Stimulated activated CD8-positive, alpha-beta memory T cell treated with anti-CD3 and anti-CD28 coated beads, Interleukin-12 subunit alpha, Interleukin-12 subunit beta, amount 100 ng/mL, for 24 hours (primary cell): ENCODE data around the gene PDP2.

ENCODE experiments used
- DNase-seq: peaks from one replicate; pipeline ENCODE4 v3.0.0-alpha.2; 2020; ENCODE audit errors: extremely low read depth

Gene PDP2

DNA sequence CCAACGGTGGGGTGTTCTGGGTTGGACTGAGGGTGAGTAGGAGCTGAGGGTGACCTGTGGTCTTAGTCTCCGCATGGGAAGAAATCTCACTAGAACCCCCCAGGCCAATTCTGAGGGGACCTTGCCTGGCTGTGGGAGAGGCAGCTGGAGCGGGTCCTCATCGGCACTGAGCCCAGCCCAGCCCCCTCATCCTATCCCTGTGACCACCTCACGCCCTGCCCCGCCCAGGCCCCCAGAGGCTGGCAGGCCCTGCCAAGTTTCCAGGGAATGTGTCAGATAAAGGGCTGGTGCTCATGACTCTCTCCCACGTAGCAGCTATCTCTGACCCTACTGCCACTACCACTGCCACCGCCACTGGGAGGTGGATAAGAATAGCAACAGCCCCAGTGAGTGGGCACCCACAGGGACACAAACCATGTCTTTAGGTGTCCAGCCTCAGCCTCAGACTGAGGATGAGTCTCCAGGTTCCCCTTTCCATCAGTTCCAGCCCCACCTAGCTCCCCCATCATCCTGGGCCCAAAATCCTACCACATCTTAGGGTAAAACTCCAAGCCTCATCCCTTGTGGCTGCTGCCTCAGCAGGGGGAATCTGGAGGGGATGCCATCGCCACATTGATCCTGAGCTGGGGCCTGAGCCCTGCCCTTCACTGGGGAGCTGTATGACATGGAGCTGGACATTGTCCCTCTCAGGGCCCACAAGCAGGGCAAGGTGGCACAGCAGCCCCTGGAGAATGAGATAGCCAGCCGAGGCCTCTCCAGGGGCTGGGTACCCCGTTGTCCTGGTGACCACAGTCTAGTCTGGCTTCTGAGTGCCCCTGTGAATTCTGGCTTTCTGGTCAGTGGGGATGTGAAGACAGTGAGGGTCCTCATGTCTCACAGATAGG, 23.5 kb downstream of the PDP2 start:
- no peak for DNase-seq

DNA sequence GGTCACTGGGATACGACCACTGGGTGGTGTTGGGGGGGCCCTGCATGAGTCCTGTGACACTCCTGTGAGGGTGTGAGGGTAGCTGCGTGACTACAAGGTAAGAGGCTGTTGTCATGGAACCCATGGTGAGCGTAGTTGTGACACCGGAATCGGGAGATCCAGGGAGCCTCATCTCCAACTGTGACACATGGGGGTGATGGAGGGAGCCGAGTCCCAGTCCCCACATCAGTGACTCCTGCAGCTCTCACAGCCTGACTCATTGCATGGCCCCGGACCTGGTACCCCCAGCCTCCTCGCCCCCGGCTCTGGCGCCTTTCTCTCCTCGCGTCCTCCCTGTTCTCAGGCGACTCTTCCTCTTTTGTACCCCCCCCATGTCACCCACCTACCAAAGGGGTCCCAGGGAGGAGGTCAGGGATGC, 24.1 kb downstream of the PDP2 start:
- no peak for DNase-seq

DNA sequence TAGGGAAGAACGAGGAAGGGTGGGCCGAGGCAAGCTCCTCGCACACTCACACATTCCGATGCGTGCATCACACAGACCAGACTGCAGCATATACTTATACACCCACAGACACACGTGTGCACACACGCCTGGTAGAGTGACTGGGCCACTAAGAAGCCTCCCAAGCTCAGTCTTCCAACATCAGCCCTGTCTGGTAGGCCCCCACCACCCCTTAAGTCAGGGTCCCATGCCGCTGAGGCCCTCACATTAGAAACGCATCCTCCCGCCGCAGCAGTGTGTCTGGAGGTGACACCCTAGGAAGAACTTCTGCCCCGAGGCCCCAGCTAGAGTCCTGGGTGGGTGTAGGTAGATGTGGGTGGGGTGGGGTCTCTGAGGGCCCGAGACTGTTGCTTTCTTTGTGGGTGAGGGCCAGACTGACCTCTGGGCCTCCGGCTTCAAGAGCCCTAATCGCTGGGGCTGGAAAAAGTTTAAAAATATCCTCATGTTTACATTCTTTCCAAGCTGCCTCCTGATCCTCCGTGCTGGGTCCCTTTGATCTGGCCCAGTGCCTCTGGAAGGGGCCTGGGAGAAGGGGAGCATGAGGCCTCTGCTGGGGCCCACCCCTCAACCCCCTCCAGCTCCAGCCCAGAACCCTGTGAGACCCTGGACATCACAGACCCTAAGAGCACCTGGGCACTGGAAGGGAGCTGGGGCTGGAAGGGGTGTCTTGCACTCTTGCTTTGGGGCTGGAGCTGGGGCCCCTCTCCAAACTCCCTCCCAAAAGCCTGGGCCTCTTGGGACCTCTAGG, 24.7 kb downstream of the PDP2 start:
- no peak for DNase-seq

DNA sequence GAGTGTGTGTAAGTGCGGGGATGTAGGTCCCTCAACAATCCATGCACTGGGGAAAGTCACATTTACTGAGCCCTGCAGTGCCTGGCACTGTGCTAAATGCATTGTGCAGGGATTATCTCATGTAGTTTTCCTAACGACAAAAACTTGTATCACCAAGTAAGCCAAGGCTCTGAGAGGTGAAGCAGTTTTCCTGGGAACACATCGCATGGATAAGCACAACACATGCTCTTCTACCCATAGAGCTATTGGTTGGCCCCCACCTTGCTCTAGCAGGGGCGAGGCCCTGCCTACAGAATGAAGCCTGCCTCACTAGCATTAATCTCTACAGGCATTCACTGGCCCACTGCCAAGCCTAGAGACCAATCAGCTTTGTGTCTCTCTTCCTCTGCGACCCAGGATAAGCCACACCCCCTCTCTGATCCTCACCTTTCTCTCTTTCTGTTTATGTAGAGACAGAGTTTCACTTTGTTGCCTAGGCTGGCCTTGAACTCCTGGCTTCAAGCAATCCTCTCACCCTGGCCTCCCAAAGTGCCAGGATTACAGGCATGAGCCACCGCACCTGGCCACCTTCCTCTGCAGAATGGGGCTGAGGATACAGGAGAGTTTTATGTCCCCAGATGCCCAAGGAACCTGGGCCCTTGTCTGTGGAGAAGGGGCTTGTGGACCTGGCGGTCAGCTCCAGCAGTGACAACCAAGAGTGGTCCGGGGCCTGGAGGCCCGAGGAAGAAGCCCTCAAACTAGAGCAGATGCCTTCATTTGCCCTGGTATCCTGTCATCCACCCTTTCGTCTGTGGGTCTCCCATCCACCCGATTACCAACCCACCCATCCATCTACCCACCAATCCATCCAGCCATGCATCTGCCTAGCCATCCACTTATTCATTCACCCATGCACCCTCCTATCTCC, 25.6 kb downstream of the PDP2 start:
- no peak for DNase-seq

DNA sequence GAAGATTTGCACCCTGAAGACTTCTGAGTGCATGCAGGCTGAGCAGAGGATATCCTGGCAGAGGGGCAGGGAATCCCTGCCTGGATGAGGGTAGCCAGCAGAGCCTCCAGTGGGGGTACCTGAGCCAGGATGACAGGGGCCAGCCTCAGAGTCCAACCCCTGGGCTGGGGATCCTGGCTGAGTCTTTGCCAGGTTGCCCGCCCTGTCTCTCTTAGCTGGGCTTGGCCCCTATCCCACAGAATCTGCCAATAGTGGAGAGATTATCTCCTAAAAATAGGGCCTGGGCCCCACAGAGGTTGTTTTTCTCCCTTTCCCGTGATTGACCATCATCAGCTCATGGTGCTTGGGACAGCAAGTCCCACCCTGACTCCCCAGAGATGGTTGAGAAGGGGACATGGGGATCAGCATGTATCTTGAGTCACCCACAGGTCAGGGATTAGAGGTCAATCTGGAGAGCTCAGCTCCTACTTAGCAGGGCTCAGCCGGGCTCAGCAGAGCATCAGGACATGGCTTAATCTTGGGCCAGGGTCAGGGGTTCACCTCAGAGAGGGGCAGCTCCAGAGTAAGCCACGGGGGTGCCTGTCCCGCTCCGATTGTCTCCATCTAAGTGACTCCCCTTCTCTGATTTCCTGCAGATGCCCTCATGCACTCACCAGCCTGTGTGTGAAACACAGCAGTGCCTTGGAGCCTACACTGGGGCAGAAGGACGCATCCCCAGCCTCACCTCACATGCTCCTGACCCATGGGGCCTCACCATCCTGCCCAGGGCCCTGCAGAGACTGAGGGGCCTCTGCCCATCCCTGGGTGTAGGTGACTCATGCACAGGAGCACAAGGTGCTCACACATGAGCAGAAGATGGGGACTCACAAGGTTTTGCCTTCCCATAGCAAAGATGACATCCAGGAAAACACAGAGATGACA, 26.9 kb downstream of the PDP2 start:
- no peak for DNase-seq

DNA sequence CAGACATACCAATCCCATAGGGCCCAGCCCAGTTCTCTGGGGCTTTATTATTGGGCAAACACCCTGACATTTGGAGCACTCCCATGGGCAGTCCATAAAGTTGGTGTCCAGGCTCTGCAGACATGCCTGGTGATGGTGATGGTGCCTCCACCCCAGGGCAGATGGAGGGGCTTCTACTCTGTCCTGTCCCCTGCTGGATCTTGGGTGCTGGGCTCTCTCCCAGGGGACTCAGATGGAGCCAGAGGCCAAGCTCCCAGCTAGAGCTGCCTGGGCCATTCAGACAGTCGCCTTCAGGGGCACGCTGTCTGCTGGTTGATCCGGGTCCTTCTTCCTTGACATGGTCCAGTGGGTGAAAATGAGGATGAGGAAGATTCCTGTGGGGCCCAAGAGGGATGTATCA, 27.8 kb downstream of the PDP2 start:
- DNase-seq, result no peak

DNA sequence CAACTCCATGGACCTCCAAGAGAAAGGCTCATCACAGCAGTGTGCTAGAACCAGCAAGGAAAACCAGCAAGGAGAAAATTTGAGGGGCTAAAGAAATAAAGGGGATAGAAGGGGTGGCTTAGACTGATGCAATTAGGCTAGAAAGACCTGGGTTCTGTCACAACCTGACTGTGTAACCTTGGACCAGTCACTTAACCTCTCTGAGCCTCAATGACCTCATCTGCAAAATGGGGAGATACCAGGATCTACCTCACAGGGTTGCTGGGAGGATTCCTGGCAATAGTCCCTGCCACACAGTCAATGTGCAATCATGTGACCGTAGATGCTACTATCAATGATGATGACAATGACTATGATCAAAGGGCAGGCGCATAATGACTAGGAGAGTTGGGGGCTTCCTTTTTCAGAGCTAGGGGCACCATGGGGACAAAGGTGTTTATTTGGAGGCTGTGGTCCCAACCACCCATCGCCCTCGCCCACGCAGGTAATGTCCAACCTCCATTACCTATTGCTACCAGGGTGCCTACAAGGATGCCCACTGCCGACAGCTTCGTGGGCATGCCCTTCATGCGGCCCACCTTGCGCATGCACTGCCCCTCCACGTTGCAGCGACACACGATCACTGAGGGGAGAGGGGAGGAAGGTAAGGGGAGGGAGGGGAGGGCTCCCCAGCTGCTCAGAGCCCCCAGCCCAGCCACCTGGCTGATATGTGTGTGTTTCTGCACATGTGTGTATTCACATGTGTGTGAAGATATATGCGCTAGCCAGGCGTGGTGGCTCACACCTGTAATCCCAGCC, 28.6 kb downstream of the PDP2 start:
- no peak for DNase-seq

DNA sequence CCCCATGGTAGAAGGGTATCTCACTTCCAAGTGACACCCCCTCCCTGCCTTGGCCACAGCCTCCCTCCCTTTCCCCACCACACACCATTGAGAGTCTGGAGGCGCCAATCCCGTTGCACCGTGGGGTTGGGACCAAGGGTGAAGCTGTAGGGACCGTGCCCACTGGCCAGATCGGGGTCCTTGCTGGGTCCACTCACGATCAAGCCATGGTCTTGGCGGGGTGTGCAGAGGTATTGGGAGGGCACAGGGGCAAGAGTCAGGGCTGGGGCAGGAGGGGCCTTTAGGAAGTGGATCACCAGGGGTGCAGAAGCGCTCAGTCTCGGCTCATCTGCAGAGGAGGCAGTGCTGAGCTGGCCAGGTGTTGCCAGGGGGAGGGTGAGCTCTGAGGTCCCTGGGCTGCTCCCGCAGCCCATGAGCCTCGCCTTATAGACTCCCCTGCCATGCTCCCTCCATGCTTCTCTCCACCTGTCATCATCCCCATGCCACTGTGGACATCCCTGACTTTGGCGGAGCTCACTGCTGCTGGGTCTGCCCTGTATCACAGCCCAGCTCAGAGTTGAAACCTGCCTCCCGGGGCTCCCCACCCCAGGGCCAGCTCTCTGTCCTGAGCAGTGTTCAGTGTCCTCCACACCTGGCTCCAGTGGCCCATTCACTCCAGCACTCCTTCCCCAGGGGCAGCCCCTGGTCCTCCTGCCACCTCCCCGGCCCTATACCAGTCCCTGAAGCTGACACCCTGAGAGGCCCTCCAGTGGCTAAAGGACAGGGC, 30.0 kb downstream of the PDP2 start:
- DNase-seq, result no peak

DNA sequence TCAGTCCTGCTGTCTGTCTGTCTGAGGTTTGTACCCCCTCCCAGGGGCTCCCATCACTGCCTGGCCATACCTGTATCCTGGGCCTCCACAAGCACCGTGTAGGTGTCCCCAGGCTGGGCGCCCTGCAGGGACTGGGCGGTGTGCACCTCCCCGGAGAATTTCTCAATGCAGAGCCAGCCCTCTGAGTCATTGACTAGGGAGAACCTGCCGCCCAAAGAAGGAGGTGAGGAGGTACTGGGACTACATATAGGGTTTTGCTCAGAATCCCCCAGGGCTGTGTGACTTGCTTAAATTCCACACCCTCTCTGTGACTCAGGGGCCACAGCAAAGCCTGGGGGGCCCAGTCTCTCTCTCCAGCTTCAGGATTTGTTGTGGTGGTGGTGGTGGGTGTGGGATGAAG, 30.8 kb downstream of the PDP2 start:
- no peak for DNase-seq

DNA sequence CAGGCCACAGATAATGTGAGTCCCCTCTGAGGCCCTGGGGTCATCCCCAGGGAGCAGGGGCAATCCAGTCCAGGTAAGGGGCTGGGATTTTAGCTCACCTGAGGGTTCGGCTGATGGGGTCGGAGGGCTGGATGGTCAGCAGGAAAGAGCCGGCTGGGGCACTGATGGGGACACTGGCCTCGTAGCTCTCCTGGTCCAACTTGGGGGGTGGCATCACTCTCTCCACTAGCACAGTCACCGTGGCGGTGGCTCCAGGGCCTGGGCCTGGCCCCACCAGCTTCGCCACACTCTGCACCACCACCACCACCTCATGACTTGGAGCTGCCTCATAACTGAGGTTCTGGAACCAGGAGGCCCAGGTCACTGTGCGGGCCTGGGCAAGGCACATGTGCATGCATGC, 31.5 kb downstream of the PDP2 start:
- no peak for DNase-seq

DNA sequence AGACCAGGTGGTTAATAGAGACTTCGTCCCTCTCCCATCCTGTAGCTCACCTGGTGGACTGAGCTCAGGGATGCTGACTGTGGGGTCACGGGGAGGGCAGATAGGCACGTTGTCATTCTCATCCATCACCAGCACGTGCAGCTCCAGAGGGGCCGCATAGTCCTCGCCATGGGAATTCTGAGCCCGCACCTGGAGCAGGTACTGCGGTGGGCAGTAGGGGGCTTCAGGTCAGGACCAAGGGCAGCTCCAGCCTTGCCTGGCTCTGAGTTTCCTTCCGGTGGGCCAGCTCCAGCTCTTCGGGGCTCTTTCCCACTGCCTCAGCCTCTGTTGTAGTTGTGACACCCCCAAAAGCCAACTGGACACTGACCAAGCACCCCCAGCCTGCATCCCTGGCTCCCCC, 32.8 kb downstream of the PDP2 start:
- no peak for DNase-seq

DNA sequence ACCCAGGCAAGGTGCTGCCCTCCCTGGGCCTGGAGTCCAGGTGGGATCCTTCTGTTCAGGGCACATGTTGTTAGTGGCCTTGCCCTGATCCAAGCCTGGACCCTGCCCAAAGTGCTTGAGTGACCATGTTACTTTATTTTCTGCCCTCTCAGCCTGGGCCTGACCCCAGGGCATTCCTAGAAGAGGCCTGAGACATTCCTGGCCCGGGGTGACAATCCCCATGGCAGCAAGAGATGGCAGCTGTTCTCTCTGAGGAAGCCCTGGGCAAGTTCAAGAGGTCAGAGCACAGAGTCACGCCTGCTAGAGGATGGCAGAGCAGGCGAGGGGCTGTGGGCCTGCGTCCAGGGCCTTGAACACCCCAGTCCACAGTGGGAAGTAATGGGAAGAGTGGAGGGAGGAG, 33.4 kb downstream of the PDP2 start:
- no peak for DNase-seq

DNA sequence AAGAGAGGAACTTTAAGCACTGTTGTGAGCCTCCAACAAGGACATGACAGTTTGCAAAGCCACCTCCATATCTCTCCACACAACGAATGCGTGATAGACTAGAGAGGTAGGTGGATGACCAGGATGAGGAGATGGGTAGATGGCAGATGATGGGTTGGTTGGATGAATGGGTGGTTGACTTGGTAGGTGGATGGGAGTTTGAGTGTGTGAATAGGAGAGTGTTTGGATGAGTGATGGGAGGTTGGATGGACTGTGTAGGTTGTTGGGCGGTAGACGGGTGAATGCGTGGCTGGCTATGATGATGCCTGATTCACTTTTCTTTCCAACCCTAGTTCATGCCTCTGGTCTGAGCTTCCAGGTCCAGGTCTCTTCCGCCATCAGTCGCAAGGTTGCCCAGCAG, 34.2 kb downstream of the PDP2 start:
- DNase-seq, result no peak

DNA sequence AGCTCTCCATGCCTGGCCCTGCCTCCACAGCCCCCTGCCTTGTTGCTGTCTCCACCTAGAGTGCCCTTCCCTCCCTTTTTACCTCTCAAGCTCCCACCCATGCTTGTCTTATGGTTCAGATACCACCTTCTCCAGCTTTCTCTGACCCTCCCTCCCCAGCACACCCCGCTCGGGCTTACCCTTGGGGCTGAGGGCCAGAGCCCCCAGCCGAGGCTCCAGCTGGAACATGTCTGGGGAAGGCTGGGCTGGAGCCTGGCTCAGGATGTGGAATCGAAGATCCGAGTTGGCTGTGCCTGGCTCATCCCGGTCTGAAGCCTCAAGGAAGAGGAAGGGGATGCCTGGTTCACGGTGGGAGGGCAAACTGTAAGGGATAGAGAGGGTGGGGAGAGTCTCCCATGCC, 34.7 kb downstream of the PDP2 start:
- no peak for DNase-seq

DNA sequence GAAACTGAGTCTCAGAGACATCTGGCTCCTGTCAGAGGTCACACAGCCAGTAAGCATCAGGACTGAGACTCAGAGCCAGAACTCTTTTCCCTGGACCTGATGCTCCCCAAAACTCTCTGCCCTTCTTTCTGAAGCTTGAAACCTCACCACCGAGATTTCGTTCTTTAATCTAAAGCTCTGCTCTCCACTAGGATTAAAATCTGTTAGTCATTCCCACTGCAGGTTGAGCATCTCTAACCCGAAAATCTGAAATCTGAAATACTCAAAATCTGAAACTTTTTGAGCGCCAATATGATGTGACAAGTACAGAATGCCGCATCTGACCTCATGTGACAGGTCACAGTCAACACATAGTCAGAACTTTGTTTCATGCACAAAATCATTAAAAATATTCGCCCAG, 36.2 kb downstream of the PDP2 start:
- DNase-seq, result no peak

DNA sequence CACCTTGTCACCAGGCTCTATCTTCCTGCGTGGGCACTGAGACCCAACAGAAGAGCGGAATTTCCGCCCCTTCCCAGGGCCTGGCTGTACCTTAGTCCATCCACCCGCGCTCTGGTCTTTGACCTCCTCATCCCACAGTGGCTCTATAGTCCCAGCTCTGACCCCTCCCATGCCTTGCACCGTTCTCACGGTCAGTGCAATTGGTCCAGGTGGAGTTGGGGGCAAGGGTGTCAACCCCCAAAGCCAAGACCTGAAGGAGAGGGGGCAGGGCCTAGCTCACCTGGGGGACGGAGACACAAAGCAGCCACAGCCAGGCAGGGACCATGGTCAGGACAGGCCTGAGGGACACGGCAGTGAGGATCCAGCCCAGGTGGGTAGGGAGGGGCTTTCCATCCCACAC, 37.4 kb downstream of the PDP2 start:
- no peak for DNase-seq

DNA sequence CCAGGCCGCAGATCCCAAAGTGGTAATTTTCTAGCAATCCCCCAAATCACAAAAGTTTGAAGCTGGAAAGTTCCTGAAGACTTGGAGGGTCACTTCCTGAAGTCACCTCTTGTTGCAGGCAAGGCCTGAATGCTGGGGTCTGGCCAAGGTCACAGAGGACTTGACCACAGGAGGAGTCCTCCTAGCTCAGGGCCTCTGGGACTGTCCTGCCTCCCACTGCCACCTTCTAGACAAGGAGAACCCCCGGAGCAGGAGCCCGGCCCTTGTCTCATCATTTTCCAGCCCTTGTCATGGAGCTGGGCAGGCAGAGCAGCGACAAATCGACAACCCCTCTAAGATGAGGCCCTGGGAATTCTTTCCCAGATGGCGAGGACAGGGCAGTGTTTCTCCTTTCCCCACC, 38.0 kb downstream of the PDP2 start:
- no peak for DNase-seq

DNA sequence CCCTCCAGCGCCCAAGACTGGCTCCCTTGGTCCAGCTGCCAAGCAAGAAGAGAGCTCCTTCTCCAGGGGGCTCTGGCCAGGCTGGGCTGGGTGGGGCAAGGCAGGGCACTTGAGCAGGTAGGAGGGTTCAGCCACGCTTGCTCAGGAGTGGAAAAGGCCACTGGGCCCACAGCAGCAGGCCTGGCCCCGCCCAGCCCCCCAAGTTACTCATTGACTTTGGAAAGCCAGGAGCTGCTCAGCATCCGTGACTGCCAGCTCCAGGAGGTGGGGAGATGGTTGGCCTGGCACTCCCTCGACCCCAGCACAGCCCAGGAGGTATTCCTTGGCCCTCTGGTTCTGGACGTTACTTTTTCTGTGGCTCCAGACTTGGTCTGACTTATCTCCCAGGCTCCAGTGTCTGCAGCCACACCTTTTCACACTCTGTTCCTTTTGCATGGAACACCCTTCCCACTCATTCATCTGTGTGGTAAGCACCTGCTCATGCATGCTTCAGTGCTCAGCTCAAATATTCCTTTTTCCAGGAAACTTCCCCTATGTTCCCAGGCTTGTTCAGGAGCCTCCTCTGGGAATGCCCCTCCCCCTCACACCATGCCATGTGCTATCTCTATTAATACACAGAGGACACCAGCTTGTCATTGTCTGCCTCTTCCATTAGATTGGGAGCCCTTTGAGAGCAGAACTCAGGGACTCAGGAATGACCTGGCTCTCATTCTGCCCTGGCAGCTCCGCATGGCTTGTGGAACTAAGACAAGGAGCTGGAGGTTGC, 38.7 kb downstream of the PDP2 start, which contains the start of gene CDH16:
CDH16 (minus strand) TSS at position 83 of the 766 bp plus-strand sequence. CDS start 820 bp downstream, outside the sequence.
- DNase-seq, result no peak
